Measurements from ENCODE around the gene TMTC4. TPM values are rescaled to one million over a fixed set of nuclear protein-coding genes. Genes with fewer than 3 reads are reported as not detected.

The TMTC4 gene
- total RNA-seq, 3 donors from 2014 or later = 16.6 to 28.2 (median 16.8) TPM

- intact Hi-C loops (cut with DNase I; ENCODE audit: low total_unique reads) = no loop called here
- Histone ChIP-seq H3K4me1 (no peaks in the 10 kb centered on the region), H3K27me3 (no peaks in the 10 kb centered on the region), H3K27ac (no peak overlapping the region), H3K4me3 (no peak overlapping the region), H3K9me3 (no peaks in the 10 kb centered on the region), H3K36me3 (no peaks in the 10 kb centered on the region)
- TF ChIP-seq POLR2AphosphoS5 (IDR thresholded peaks at IDR 0.05) = no peak
- TF ChIP-seq CTCF (IDR thresholded peaks at IDR 0.05) = no peak
- TF ChIP-seq POLR2A (IDR thresholded peaks at IDR 0.05) = no peak
- DNase-seq (ENCODE audit: low spot score in 2 of 2) = no peak
Observed at GRCh38 chr13:100559886-100560285, 114.7 kb downstream of the TMTC4 start.

Other genes with a start within 250 kb of the TMTC4 start
- 1 to 10 TPM; 1.8 to 4.8 (median 2.3) TPM for gene GGACT, start 86.0 kb downstream of the TMTC4 start, total RNA-seq

Measured in breast epithelium (tissue), 4 donors.